ENCODE results near the gene SLC7A8. TPM values are rescaled to one million over a fixed set of nuclear protein-coding genes. Genes with fewer than 3 reads are reported as not detected.

Gene SLC7A8
- total and polyA plus RNA-seq, 2 of the 4 experiments (the other 2 are of a cell fraction), result 0.31 TPM; not detected in 1

DNA sequence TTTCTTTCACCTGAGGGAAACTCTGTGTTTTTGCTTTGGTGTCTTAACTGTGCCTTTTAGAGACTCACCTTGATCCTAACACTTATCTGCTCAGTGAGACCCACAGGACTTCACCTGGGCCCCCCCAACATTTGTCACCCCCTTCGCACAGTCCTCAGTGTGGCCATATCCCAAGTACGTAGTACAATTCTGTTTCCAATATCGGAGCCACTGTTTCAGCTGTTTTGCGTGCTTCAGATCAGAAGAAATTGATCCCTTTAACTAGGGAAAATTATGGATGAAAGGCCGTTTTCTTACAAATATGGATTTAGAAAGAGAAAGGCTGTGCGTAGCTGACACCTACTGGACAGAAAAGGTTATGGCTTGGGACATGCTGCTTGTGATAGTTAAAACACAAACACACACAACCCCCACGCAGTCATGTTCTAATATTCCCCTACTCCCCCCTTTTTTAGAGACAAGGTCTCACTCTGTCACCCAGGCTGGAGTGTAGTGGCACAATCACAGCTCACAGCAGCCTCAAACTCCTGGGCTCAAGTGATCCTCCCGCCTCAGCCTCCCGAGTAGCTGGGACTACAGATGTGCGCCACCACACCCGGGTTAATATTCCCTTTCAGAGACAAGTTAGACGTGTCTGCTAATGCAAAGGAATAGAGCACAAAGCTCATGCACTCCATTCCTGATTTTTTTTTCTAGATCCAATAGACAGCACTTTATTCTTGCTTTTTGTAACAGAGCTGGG lies 3.6 kb upstream of the SLC7A8 start:
- Histone ChIP-seq H2BK120ac (ENCODE audit: low read depth, low read length) (no peak overlapping the region), H2AK5ac (ENCODE audit: low read depth, low read length) (no peak overlapping the region), H2BK5ac (ENCODE audit: low read depth, low read length, poor library complexity, severe bottlenecking) (no peak overlapping the region), H4K91ac (ENCODE audit: insufficient read depth, low read depth, low read length) (no peak overlapping the region), H3K9me3 (ENCODE audit: control insufficient read depth, insufficient read depth, low read length) (no peaks in the 10 kb centered on the region), H3K56ac (ENCODE audit: extremely low read depth, insufficient read depth, low read length) (no peak overlapping the region), H3K4ac (ENCODE audit: low read depth, low read length) (no peak overlapping the region), H3K9ac (ENCODE audit: low read depth, low read length) (no peak overlapping the region), H3K4me2 (ENCODE audit: low read depth, low read length) (no peak overlapping the region), H3K9me1 (ENCODE audit: insufficient read depth, low read length) (no peaks in the 10 kb centered on the region), H3K79me1 (ENCODE audit: low read depth in 1 of 2, low read length in 2 of 2) (no peaks in the 10 kb centered on the region), H2AK9ac (replicated peaks; ENCODE audit: low read depth, low read length, poor library complexity) (peak overlapping the region; percentile 52), H4K20me1 (ENCODE audit: insufficient read depth, low read length) (no peaks in the 10 kb centered on the region), H4K8ac (ENCODE audit: low read depth in 2 of 2, low read length in 2 of 2) (no peak overlapping the region), H3K36me3 (ENCODE audit: control insufficient read depth, insufficient read depth, low read length) (no peaks in the 10 kb centered on the region), H3K18ac (ENCODE audit: low read depth, low read length) (no peak overlapping the region), H2AFZ (replicated peaks; ENCODE audit: low read length, poor library complexity) (peak overlapping the region; percentile 78), H3K4me1 (ENCODE audit: control insufficient read depth, insufficient read depth, low read length) (no peaks in the 10 kb centered on the region), H2BK15ac (ENCODE audit: low read depth, low read length) (no peak overlapping the region), H3K27ac (ENCODE audit: insufficient read depth, low read length) (no peak overlapping the region), H3K23ac (ENCODE audit: low read depth, low read length) (no peak overlapping the region), H3K4me3 (ENCODE audit: insufficient read depth, low read depth, low read length) (no peak overlapping the region), H3K27me3 (ENCODE audit: control insufficient read depth, insufficient read depth, low read length) (peaks cover 15% of the 10 kb centered on the region), H3K14ac (replicated peaks; ENCODE audit: low read depth, low read length) (no peak overlapping the region), H4K5ac (ENCODE audit: low read depth, low read length) (no peak overlapping the region), H2BK20ac (ENCODE audit: low read depth, low read length) (no peak overlapping the region)
- dilution Hi-C loops (cut with HindIII; ENCODE audit: low sequenced_read_pairs, unreplicated experiment) (no loop called here), in situ Hi-C loops (cut with MboI; ENCODE audit: low sequenced_read_pairs) (no loop called here), intact Hi-C loops (cut with micrococcal nuclease) (loop anchor here (1.0 to 10.0 kb wide), 4 partner anchors 67 to 202 kb away; partner anchors contain the start of gene AJUBA)
- peak; percentile 88 for ATAC-seq (ENCODE audit: low read depth)
- BruUV-seq (replicated peaks), result no TSS peak
- CTCF ChIA-PET, result interaction anchor here (0.6 to 5.8 kb wide), 14 partner anchors 9 to 92 kb away, joined by 3 to 76 read pairs (median 4); partner anchors contain the start of genes ACIN1 and C14orf119
- DNase-seq, result peak; percentile 76
- TF ChIP-seq CTCF (conservative IDR thresholded peaks at IDR 0.05; ENCODE audit: low read depth, low read length) (peak; percentile 95), FOS (IDR thresholded peaks at IDR 0.05; ENCODE audit: low read depth, low read length) (no peak), SMC3 (IDR thresholded peaks at IDR 0.05; ENCODE audit: low read depth, low read length) (peak; percentile 96), RAD21 (IDR thresholded peaks at IDR 0.05; ENCODE audit: low read length) (peak; percentile 94)
- WGBS, 2 experiments (ENCODE audit: extremely low coverage in 2 of 2, insufficient read length in 1 of 2), result 10% methylated on average over 2 of the region's 12 CpGs; no CpG with 5 or more reads in 1 of the 2 experiments
- POLR2A ChIA-PET (ENCODE audit: unreplicated experiment), result no interaction called here

Measured in IMR-90 (cell line).